Mucosa of stomach (tissue), 1 donor: ENCODE data around the gene LPP.
A peak's percentile ranks its signal among the peaks of the same experiment; 100 is the strongest.

Source experiments
- H3K27me3 ChIP-seq: one replicate; pipeline ENCODE4 v1.7.0; 2013; ENCODE audit warnings: mild to moderate bottlenecking, low read length; ENCODE audit not compliant: control insufficient read depth, insufficient read depth
- H3K36me3 ChIP-seq: one replicate; pipeline ENCODE4 v1.7.0; 2013; ENCODE audit warnings: low read length; ENCODE audit not compliant: control insufficient read depth, insufficient read depth
- H3K4me1 ChIP-seq: one replicate; pipeline ENCODE4 v1.7.0; 2013; ENCODE audit warnings: mild to moderate bottlenecking, low read length; ENCODE audit not compliant: control insufficient read depth, insufficient read depth
- H3K4me3 ChIP-seq: one replicate; pipeline ENCODE4 v1.7.0; 2013; ENCODE audit warnings: low read length
- H3K9ac ChIP-seq: one replicate; pipeline ENCODE4 v1.7.0; 2013; ENCODE audit warnings: mild to moderate bottlenecking, low read length, moderate library complexity
- H3K9me3 ChIP-seq: one replicate; pipeline ENCODE4 v1.7.0; 2013; ENCODE audit warnings: mild to moderate bottlenecking, low read length, moderate library complexity; ENCODE audit not compliant: control insufficient read depth
- donor health status: Pancreatic carcinoma.

The LPP gene

DNA sequence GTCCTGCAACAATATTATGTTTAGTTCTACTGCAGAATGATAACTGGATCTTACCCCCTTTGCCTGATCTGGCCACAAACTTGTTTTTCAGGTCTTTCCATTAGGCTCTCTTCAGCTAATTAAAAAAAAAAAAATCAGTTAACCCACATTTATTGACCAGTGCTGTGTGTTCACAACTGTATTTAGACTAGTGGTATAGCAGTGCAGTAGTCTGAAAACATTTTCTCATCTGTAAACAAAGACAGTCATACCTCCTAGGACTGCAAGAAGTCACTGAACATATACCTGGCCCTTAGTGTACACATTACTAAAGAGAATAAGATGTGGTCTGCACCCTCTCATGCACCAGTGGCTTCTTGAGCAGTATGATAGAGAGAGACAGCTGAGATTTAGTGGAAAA lies 22.5 kb downstream of the LPP start:
- Histone ChIP-seq H3K4me3 (no peak overlapping the region), H3K36me3 (no peaks in the 10 kb centered on the region), H3K9ac (no peak overlapping the region), H3K9me3 (no peaks in the 10 kb centered on the region), H3K27me3 (no peaks in the 10 kb centered on the region), H3K4me1 (peaks cover 16% of the 10 kb centered on the region)

DNA sequence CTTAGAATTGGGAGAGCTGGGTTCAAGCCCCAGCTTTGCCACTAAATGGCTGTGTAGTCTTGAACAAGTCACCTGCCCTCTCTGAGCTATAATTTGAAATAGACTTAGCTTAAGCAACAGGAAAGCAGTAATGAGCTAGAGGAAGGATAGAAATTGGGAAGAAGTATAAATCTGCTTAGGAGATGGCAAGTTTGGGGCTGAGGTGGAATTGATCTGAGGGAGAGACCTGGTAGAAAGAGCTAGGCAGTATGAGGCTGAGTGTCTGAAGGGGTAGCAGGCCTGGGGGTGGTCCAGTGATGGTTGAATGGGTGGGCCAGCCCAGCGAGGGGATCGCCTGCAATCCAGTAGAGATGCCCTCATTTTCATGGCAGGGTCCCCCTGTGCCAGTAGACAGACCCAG lies 22.9 kb downstream of the LPP start:
- Histone ChIP-seq H3K9me3 (no peaks in the 10 kb centered on the region), H3K4me3 (no peak overlapping the region), H3K27me3 (no peaks in the 10 kb centered on the region), H3K4me1 (peaks cover 12% of the 10 kb centered on the region), H3K36me3 (no peaks in the 10 kb centered on the region), H3K9ac (no peak overlapping the region)

- Histone ChIP-seq H3K27me3 (no peaks in the 10 kb centered on the region), H3K36me3 (no peaks in the 10 kb centered on the region), H3K4me3 (no peak overlapping the region), H3K4me1 (peaks cover 13% of the 10 kb centered on the region), H3K9me3 (no peaks in the 10 kb centered on the region), H3K9ac (no peak overlapping the region)
These were observed 23.8 kb downstream of the LPP start for GRCh38 chr3:188177721-188178120.

DNA sequence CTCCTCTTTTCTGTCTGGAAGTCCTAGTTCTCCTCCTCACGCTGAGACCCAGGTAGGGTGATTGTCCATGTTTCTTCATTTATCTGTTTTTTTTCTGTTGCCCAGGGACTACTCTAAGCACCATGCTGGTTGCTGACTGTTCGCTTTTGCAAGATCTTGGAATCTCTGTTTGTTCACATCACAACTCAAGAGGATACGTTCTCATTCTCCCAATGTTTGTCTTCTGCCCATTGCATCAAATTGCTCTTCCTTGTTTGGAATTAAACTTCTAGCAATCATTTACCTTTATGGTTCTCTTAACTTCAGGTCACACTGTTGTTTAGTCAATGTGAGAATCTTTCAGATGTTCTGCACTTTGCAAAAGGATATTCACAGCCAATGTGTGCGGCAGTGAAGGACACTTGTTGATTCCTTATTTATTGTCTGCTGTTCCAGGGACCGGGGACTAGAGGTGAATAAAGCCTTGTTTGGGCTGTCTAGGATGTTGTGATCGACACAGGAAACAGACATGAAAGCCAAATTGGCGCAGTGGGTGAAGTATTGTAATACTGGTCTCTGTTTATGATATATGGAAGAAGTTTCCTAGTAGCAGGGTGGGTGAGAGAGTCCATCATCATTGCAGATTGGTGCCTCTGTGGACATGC lies 24.5 kb downstream of the LPP start:
- Histone ChIP-seq H3K9ac (no peak overlapping the region), H3K36me3 (no peaks in the 10 kb centered on the region), H3K4me3 (no peak overlapping the region), H3K27me3 (no peaks in the 10 kb centered on the region), H3K4me1 (peaks cover 14% of the 10 kb centered on the region), H3K9me3 (no peaks in the 10 kb centered on the region)

DNA sequence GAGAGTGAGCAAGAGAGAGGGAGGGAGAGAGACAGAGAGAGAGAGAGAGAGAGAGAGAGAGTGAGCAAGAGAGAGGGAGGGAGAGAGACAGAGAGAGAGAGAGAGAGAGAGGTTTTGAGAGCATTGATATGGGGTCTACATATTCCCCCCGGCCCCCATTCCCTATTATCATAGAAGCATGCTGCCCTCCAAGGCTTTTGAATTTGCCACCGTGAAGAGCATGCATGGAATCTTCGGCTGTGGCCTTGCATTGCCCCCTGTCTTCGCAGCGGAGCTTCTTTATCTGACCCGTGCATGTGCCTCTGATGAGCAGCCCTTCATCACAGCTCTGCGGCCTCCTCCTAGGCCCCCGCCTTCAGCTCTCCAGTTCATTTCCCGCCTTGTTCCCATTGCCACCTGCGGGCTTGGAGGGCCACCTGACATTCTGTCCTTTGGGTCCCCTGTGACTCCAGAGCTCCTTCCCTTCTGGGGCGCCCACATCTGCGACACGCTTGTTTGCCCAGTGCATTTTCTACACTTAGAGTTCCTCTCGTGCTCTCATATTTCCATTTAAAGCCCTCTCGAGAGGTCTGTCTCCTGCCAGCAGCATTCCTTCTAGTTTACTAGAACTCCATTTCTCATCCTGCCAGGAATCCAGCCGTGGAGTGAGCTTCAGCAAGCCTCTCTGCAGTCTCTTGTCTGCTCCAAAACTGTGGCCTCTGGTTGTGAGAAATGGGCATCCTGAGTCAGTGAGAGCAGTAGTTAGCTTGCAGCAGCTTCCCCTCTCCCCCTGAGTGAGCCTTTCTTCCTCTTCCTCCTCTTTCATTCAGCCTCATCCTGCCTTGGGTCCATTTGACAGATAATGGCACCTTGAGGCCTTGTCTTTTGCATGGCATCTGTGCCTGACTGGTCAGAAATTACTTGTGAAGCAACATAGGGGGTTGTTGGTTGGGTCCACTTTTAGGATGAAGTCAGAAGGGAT lies 25.3 kb downstream of the LPP start:
- no peaks in the 10 kb centered on the region for H3K27me3 ChIP-seq
- H3K36me3 ChIP-seq = no peaks in the 10 kb centered on the region
- H3K4me1 ChIP-seq = peaks cover 23% of the 10 kb centered on the region
- no peaks in the 10 kb centered on the region for H3K9me3 ChIP-seq
- no peak overlapping the region for H3K4me3 ChIP-seq
- H3K9ac ChIP-seq = no peak overlapping the region

DNA sequence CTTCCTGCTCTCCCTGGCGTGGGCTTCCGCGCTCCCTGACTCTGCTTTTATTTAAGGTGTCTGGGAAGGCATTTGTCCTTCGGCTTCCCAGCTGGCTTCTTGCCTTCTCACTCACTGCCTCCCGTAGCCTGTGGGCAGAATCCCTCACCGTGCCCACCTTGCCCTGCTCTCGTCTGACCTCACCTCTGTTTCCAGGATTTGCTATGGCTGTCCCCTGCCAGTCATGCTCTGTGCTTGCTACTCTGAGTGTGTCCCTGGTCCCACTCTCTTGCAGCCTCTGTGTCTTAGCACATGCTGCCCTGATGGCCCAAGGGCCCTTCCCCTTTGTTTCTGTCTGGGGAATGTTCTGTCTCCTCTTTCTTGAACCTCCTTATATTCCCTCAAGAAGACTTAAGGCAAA lies 26.2 kb downstream of the LPP start:
- H3K9ac ChIP-seq = no peak overlapping the region
- no peaks in the 10 kb centered on the region for H3K9me3 ChIP-seq
- H3K27me3 ChIP-seq = no peaks in the 10 kb centered on the region
- H3K36me3 ChIP-seq = no peaks in the 10 kb centered on the region
- peaks cover 31% of the 10 kb centered on the region for H3K4me1 ChIP-seq
- H3K4me3 ChIP-seq = no peak overlapping the region

GRCh38 chr3:188183452-188183851 lies 29.5 kb downstream of the LPP start:
- Histone ChIP-seq H3K36me3 (no peaks in the 10 kb centered on the region), H3K9me3 (no peaks in the 10 kb centered on the region), H3K9ac (no peak overlapping the region), H3K4me1 (peaks cover 44% of the 10 kb centered on the region), H3K27me3 (no peaks in the 10 kb centered on the region), H3K4me3 (no peak overlapping the region)

- Histone ChIP-seq H3K9me3 (no peaks in the 10 kb centered on the region), H3K36me3 (no peaks in the 10 kb centered on the region), H3K4me3 (no peak overlapping the region), H3K27me3 (no peaks in the 10 kb centered on the region), H3K4me1 (peaks cover 44% of the 10 kb centered on the region), H3K9ac (no peak overlapping the region)
These were observed 30.2 kb downstream of the LPP start for GRCh38 chr3:188184160-188184559.

DNA sequence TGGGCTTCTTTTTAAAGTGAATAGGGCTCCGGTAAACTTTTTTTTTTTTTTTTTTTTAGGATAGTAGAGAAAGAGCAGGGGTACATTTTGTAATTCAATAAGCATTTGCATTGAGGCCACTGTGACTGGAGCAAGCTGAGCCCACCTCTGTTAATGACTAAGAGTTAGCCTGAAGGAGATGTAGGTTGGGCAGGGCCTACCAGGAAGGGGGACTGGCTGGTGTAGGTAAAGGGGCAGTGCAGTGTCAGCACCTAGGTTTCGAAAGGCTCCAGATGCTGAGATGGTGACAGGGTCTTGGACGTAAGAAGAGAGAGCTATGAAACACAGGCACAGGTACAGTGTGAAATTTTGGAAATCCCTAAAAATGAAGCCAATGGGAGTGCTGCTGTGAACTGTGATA lies 30.7 kb downstream of the LPP start:
- no peaks in the 10 kb centered on the region for H3K27me3 ChIP-seq
- H3K4me1 ChIP-seq = peaks cover 44% of the 10 kb centered on the region
- H3K36me3 ChIP-seq = no peaks in the 10 kb centered on the region
- H3K9ac ChIP-seq = no peak overlapping the region
- no peak overlapping the region for H3K4me3 ChIP-seq
- H3K9me3 ChIP-seq = no peaks in the 10 kb centered on the region

- no peak overlapping the region for H3K4me3 ChIP-seq
- peak overlapping the region; percentile 6 for H3K9ac ChIP-seq
- no peaks in the 10 kb centered on the region for H3K9me3 ChIP-seq
- H3K4me1 ChIP-seq = peaks cover 44% of the 10 kb centered on the region
- no peaks in the 10 kb centered on the region for H3K36me3 ChIP-seq
- no peaks in the 10 kb centered on the region for H3K27me3 ChIP-seq
These were observed 31.8 kb downstream of the LPP start for GRCh38 chr3:188185717-188186251.

DNA sequence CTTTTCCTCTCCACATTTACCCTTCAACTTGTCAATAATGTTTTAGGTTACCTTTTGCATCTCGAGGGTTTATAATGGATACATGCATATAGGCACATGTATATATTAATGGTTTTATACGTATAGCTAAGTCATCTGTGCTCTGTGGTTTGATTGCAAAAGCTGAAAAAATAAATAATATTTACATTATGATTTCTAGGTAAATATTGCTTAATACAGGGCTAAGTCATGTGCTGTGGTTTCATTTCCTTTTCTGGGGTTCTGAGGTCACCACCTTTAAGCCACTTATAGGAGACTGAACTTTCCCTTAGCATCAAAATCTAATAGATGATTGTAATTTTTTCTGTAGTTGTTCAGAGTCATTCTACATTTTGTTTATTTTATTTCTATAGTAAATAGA lies 33.1 kb downstream of the LPP start:
- no peaks in the 10 kb centered on the region for H3K27me3 ChIP-seq
- H3K4me3 ChIP-seq = no peak overlapping the region
- no peaks in the 10 kb centered on the region for H3K9me3 ChIP-seq
- peaks cover 43% of the 10 kb centered on the region for H3K4me1 ChIP-seq
- H3K9ac ChIP-seq = no peak overlapping the region
- H3K36me3 ChIP-seq = no peaks in the 10 kb centered on the region

DNA sequence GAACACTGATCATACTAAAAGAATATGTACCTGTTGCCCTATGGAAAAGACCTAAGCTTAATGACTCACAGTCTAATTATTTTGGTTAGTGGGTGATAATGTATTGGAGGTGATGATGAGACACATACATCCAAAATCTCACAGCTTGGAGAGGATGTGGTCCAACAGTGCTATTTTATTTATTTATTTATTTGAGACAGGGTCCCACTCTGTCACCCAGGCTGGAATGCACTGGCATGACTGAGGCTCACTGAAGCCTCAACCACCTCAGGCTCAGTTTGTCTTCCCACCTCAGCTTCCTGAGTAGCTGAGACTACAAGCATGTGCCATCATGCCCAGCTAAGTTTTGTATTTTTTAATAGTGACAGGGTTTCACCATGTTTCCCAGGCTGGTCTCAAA lies 35.0 kb downstream of the LPP start:
- H3K36me3 ChIP-seq = no peaks in the 10 kb centered on the region
- no peak overlapping the region for H3K9ac ChIP-seq
- no peaks in the 10 kb centered on the region for H3K9me3 ChIP-seq
- H3K4me3 ChIP-seq = no peak overlapping the region
- H3K4me1 ChIP-seq = peaks cover 34% of the 10 kb centered on the region
- no peaks in the 10 kb centered on the region for H3K27me3 ChIP-seq
